ENCODE data around the gene C20orf204.
A peak's percentile ranks its signal among the peaks of the same experiment; 100 is the strongest.

The C20orf204 gene

GRCh38 chr20:64035066-64035932 lies 683 bp upstream of the C20orf204 start:
- no peak overlapping the region for H3K9ac ChIP-seq (ENCODE audit: low read depth, low read length)
- H3K9me3 ChIP-seq (ENCODE audit: control insufficient read depth, insufficient read depth, low read length): no peaks in the 10 kb centered on the region
- H3K36me3 ChIP-seq (ENCODE audit: insufficient read depth, low read length): no peaks in the 10 kb centered on the region; the same call in 1 of the 2 replicates
- peaks cover 16% of the 10 kb centered on the region; the same call in 1 of the 2 replicates for H3K4me1 ChIP-seq (ENCODE audit: insufficient read depth, low read length)

GRCh38 chr20:64036346-64037198 lies 590 bp downstream of the C20orf204 start:
- Histone ChIP-seq H3K36me3 (ENCODE audit: insufficient read depth, low read length) (no peaks in the 10 kb centered on the region), H3K4me1 (ENCODE audit: insufficient read depth, low read length) (peaks cover 16% of the 10 kb centered on the region; the same call in 1 of the 2 replicates), H3K9ac (ENCODE audit: low read depth, low read length) (no peak overlapping the region), H3K9me3 (ENCODE audit: control insufficient read depth, insufficient read depth, low read length) (no peaks in the 10 kb centered on the region)

GRCh38 chr20:64037199-64037497 lies 1.2 kb downstream of the C20orf204 start:
- Histone ChIP-seq H3K4me1 (ENCODE audit: insufficient read depth, low read length) (peaks cover 16% of the 10 kb centered on the region; the same call in 1 of the 2 replicates), H3K9ac (ENCODE audit: low read depth, low read length) (no peak overlapping the region), H3K36me3 (ENCODE audit: insufficient read depth, low read length) (no peaks in the 10 kb centered on the region)

GRCh38 chr20:64037498-64038213 lies 1.7 kb downstream of the C20orf204 start:
- no peaks in the 10 kb centered on the region for H3K9me3 ChIP-seq (ENCODE audit: control insufficient read depth, insufficient read depth, low read length)
- H3K4me1 ChIP-seq (ENCODE audit: insufficient read depth, low read length): peaks cover 16% of the 10 kb centered on the region; the same call in 1 of the 2 replicates
- H3K9ac ChIP-seq (ENCODE audit: low read depth, low read length): peak overlapping the region; percentile 65; the same call in 1 of the 2 replicates
- H3K36me3 ChIP-seq (ENCODE audit: insufficient read depth, low read length): no peaks in the 10 kb centered on the region

More at GRCh38 chr20:64037199-64037497, 1.2 kb downstream of the C20orf204 start:
- no peaks in the 10 kb centered on the region for H3K9me3 ChIP-seq (ENCODE audit: control insufficient read depth, insufficient read depth, low read length)

GRCh38 chr20:64038224-64038564 lies 2.2 kb downstream of the C20orf204 start:
- H3K9ac ChIP-seq (ENCODE audit: low read depth, low read length): peak overlapping the region; percentile 65
- H3K9me3 ChIP-seq (ENCODE audit: control insufficient read depth, insufficient read depth, low read length): no peaks in the 10 kb centered on the region
- H3K4me1 ChIP-seq (ENCODE audit: insufficient read depth, low read length): peaks cover 16% of the 10 kb centered on the region; the same call in 1 of the 2 replicates
- H3K36me3 ChIP-seq (ENCODE audit: insufficient read depth, low read length): no peaks in the 10 kb centered on the region

GRCh38 chr20:64038565-64039292 lies 2.7 kb downstream of the C20orf204 start:
- H3K9me3 ChIP-seq (ENCODE audit: control insufficient read depth, insufficient read depth, low read length): no peaks in the 10 kb centered on the region
- peaks cover 16% of the 10 kb centered on the region; the same call in 1 of the 2 replicates for H3K4me1 ChIP-seq (ENCODE audit: insufficient read depth, low read length)
- H3K9ac ChIP-seq (ENCODE audit: low read depth, low read length): peak overlapping the region; percentile 65
- no peaks in the 10 kb centered on the region for H3K36me3 ChIP-seq (ENCODE audit: insufficient read depth, low read length)

GRCh38 chr20:64039293-64040160 lies 3.5 kb downstream of the C20orf204 start:
- H3K36me3 ChIP-seq (ENCODE audit: insufficient read depth, low read length): no peaks in the 10 kb centered on the region
- H3K9ac ChIP-seq (ENCODE audit: low read depth, low read length): peak overlapping the region; percentile 65
- peaks cover 16% of the 10 kb centered on the region; the same call in 1 of the 2 replicates for H3K4me1 ChIP-seq (ENCODE audit: insufficient read depth, low read length)
- no peaks in the 10 kb centered on the region for H3K9me3 ChIP-seq (ENCODE audit: control insufficient read depth, insufficient read depth, low read length)

GRCh38 chr20:64040231-64041039 lies 4.5 kb downstream of the C20orf204 start:
- Histone ChIP-seq H3K4me1 (ENCODE audit: insufficient read depth, low read length) (peaks cover 25% of the 10 kb centered on the region; the same call in 1 of the 2 replicates), H3K36me3 (ENCODE audit: insufficient read depth, low read length) (no peaks in the 10 kb centered on the region), H3K9ac (ENCODE audit: low read depth, low read length) (no peak overlapping the region), H3K9me3 (ENCODE audit: control insufficient read depth, insufficient read depth, low read length) (no peaks in the 10 kb centered on the region)

GRCh38 chr20:64041040-64041780 lies 5.2 kb downstream of the C20orf204 start:
- peaks cover 24% of the 10 kb centered on the region; the same call in 1 of the 2 replicates for H3K4me1 ChIP-seq (ENCODE audit: insufficient read depth, low read length)
- no peak overlapping the region for H3K9ac ChIP-seq (ENCODE audit: low read depth, low read length)
- H3K9me3 ChIP-seq (ENCODE audit: control insufficient read depth, insufficient read depth, low read length): no peaks in the 10 kb centered on the region
- no peaks in the 10 kb centered on the region for H3K36me3 ChIP-seq (ENCODE audit: insufficient read depth, low read length)

- Histone ChIP-seq H3K9ac (ENCODE audit: low read depth, low read length) (peak overlapping the region; percentile 71; the same call in 1 of the 2 replicates), H3K4me1 (ENCODE audit: insufficient read depth, low read length) (peaks cover 19% of the 10 kb centered on the region; the same call in 1 of the 2 replicates), H3K9me3 (ENCODE audit: control insufficient read depth, insufficient read depth, low read length) (no peaks in the 10 kb centered on the region), H3K36me3 (ENCODE audit: insufficient read depth, low read length) (no peaks in the 10 kb centered on the region)
Observed at GRCh38 chr20:64041781-64042053, 5.7 kb downstream of the C20orf204 start.

- Histone ChIP-seq H3K9me3 (ENCODE audit: control insufficient read depth, insufficient read depth, low read length) (no peaks in the 10 kb centered on the region), H3K4me1 (ENCODE audit: insufficient read depth, low read length) (peaks cover 19% of the 10 kb centered on the region; the same call in 1 of the 2 replicates), H3K36me3 (ENCODE audit: insufficient read depth, low read length) (no peaks in the 10 kb centered on the region), H3K9ac (ENCODE audit: low read depth, low read length) (peak overlapping the region; percentile 71; the same call in 1 of the 2 replicates)
Observed at GRCh38 chr20:64042054-64042781, 6.2 kb downstream of the C20orf204 start.
